GM19452 (cell line): ENCODE results near the gene PTPRG.
A peak's percentile ranks its signal among the peaks of the same experiment; 100 is the strongest.
"Not testable (repeated sequence)": the region's sequence is repeated elsewhere in the genome, so short reads cannot be mapped to it uniquely, and the experiment has no call there.

Source experiments
- ATAC-seq: cut with Tn5 transposase; IDR thresholded peaks from one replicate; pipeline ENCODE4 v1.9.1; 2021; ENCODE audit not compliant: unreplicated experiment

Gene PTPRG

DNA sequence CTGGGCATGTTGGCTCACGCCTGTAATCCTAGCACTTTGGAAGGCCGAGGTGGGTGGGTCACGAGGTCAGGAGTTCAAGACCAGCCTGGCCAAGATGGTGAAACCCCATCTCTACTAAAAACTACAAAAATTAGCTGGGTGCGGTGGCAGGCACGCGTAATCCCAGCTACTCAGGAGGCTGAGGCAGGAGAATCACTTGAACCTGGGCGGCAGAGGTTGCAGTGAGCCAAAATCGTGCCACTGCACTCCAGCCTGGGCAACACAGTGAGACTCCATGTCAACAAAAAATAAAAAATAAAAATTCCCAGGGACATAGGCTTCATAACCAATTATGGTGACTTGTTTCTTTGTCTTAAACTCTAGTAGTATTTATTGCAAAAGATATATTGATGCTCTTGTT lies 155.3 kb downstream of the PTPRG start:
- ATAC-seq: not testable (repeated sequence)

DNA sequence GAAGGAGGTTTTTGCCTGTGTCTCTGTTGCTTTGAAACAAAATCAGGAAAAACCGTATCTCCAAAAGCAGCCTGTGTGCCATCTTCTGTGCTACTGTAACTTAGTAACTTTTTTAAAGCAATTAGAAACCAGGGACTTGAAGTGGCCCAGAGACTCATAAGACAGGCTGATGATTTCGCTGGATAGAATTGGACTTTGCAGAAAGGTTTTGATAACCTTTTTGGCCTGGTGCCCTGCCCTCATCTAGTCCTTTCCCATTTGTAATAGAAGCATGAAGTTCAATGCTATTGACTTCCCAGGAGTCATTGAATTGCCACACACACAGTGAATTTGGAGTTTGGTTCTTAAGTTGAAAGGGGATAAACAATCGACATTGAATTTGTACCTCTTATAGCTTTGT lies 157.2 kb downstream of the PTPRG start:
- ATAC-seq: no peak

GRCh38 chr3:61719278-61719977 lies 158.1 kb downstream of the PTPRG start:
- no peak for ATAC-seq

- no peak for ATAC-seq
Measured at GRCh38 chr3:61723038-61723437, 161.7 kb downstream of the PTPRG start.

GRCh38 chr3:61724183-61724582 lies 162.8 kb downstream of the PTPRG start:
- ATAC-seq: peak; percentile 85

- ATAC-seq: peak; percentile 20
Measured at GRCh38 chr3:61724801-61725200, 163.4 kb downstream of the PTPRG start.

GRCh38 chr3:61725851-61726333 lies 164.5 kb downstream of the PTPRG start:
- ATAC-seq: no peak

GRCh38 chr3:61727435-61727834 lies 166.1 kb downstream of the PTPRG start:
- ATAC-seq: no peak

GRCh38 chr3:61729038-61729634 lies 167.8 kb downstream of the PTPRG start:
- no peak for ATAC-seq

GRCh38 chr3:61730056-61730455 lies 168.7 kb downstream of the PTPRG start:
- no peak for ATAC-seq

DNA sequence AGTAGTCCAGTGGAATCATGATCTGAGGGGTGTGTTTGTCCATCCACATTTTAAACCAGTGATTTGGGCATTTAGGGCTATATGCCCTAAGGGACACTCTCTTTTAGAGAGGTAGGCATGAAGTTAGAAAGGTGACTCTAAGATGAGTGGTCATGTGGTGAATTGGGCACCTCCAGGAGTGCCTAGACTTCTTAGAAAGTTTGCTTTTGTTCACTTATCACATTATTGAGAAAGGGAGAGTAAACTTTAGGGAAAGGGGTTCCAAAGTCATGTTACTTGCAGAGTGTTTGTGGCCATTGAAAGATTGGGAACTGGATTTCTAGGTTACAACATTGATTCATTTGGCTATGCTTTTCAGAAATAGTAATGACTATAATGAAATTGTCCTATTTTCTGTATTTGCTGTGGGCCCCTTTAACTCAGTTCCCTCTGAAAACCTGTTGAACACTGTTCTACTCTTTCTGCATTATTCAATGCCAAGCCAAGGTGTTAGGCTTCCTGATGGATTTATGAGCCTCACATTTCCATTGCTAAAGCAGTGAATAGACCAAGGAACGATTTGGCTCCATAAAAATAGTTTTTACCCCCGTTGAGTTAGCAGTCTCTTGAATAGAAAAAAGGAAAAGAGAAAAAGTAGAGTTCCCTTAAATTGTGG lies 169.3 kb downstream of the PTPRG start:
- no peak for ATAC-seq

- ATAC-seq: no peak
Measured at GRCh38 chr3:61733000-61733399, 171.6 kb downstream of the PTPRG start.

DNA sequence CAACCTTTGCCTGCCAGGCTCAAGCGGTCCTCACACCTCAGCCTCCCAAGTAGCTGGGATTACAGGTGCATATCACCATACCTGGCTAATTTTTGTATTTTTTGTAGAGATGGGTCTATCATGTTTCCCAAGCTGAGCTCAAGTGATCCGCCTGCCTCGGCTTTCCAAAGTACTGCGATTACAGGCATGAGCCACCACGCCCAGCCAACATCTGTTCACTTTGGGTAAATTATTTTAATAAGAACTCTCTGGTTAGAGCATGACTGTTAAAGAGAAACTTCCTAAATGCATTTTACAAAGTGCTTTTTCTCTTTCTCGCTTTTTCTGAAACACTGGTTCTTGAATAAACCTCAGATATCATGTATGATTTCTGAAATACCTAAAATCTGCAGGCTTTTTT lies 172.5 kb downstream of the PTPRG start:
- no peak for ATAC-seq

GRCh38 chr3:61734749-61735686 lies 173.6 kb downstream of the PTPRG start:
- no peak for ATAC-seq

DNA sequence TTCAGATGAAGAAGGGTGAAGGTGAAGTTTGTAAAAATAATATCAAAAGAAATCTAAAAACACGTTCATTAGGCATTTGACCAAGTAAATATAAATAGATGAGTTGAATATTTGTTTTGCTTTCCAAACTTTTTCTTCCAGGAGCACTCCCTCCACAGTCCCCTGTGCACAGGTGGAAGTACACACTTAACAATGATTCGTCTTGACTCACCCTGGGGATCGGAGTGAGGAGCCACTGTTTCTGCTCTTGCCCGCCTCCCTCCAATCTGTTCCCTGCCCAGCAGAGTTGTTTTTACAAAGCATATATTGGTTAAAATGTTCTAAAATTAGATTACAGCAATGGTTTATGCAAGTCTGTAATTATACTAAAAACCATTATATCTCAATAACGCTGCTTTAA lies 175.1 kb downstream of the PTPRG start:
- ATAC-seq: no peak

- ATAC-seq: no peak
Measured at GRCh38 chr3:61739640-61740039, 178.3 kb downstream of the PTPRG start.

- no peak for ATAC-seq
Measured at GRCh38 chr3:61740494-61740893, 179.1 kb downstream of the PTPRG start.

DNA sequence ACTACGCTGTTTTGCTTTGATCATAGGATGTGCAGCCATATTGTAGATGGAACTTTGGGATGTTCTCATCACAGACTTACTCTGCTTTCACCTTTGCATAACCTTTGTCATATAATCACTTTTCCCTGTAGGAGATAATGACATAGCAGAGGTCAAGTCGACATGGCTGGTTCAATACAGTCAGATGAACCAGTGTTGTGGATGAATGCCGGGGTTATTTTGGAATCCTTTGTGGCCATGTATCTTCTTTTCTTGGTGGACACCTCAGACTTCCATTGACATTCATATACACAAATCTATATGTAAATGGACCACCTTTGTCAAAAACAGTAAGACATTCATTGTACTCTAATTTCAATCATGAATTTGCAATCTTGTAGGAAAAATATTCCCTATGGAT lies 180.2 kb downstream of the PTPRG start:
- ATAC-seq: no peak

- no peak for ATAC-seq
Measured at GRCh38 chr3:61742006-61742405, 180.6 kb downstream of the PTPRG start.

GRCh38 chr3:61743067-61743466 lies 181.7 kb downstream of the PTPRG start:
- ATAC-seq: no peak

GRCh38 chr3:61743686-61744242 lies 182.4 kb downstream of the PTPRG start:
- ATAC-seq: no peak
